GM12801 (cell line): Measurements from ENCODE around the gene DGCR2.

Experiments
- CTCF ChIP-seq: IDR thresholded peaks from one replicate; pipeline ENCODE4 v1.5.1; 2011; ENCODE audit warnings: control low read depth; ENCODE audit not compliant: insufficient read length; ENCODE audit errors: extremely low read depth

DGCR2 gene

GRCh38 chr22:19060356-19061009, 61.7 kb downstream of the DGCR2 start:
- TF ChIP-seq CTCF: no peak

DNA sequence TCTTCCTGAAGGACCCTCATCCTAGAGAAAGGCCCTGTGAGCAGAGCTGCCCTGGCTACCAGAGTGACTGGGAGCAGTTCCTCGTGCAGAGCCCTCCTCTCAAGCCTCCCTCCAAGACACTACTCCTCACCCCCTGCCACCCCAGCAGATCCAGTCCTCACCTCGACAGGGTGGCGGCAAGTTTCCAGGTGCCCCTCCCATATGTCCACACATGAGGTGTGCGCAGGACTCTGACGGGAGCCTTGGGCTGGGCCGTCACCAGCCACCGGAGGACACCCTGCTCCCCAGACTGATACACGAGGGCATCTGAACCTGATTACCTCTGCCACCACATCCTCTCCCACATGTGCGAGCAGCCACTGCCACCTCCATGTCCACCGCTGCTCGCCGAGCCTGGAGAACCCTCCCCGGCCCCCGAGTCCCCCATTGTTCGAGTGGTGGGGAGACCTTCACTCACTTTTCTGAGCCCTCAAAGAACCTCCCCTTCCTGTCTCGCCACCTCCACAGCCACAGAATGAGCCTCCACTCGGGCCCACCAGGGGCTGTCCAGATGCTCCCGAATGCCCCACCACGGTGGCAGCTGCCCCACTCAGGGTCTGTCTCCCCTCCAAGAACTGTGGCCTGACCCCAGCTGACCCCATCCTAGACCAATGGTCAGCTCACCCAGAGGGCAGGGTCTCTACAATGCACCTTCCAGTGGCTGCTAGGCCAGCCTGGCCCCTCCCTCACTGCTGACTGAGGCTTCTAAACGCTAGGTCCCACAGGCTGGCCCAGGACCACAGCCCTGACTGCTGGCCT, 62.5 kb downstream of the DGCR2 start:
- TF ChIP-seq CTCF: no peak

DNA sequence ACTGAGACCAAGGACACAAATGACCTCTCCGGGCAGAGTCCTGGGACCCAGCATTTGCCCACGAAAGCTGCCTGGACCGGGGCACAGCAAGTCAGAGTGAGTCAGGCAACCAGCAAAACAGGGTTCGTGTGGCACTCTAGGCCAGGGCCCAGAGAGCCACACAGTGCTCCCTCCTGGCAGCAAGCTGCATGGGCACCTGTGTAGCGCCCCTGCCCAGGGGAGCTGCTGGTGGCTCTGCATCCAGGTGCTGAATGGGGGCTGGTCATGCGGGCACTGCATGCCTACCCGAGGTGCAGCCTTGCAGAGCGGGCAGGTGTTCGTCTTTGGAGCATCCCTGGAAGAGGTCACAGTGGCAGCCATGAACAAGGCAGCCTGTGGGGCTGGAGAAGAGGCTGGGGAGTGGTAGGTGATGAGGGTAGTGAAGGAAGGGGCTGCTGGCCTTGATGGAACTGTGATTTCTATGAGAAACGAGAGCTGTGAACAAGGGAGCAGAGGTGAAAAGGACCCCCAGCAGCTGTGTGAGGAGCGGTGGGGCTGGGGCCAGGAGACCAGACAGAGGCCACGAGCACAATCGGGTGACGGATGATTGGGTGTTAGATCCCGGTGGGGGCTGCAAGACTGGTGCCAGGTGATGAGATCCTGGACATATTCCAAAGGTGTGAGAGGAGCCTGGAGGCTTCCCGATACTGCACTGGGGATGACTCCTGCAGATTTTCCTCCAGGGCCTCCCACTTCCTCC, 63.3 kb downstream of the DGCR2 start:
- no peak for TF ChIP-seq CTCF

DNA sequence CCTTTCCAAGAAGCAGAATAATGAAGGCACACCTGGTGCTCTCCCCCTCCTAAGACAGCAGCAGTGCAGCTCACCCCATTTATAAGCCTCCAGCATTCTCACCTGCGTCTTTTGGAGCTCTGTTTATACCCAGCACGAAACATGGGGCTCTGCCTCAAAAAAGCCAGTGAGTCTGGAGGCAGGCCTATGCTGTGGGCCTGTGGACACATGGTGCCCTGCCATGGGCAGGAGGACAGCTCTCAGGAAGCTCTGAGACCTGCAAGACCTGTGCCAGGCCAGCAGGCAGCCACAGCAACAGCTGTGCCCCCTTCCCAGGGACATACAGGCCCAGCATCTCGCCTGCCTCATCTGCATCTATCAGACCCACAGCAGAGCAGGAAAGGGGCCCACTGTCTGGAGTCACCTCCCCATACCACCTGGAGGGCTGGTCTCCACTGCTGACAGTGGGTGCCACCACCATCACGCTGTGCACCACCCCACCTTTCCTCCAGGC, 64.2 kb downstream of the DGCR2 start:
- no peak for TF ChIP-seq CTCF

DNA sequence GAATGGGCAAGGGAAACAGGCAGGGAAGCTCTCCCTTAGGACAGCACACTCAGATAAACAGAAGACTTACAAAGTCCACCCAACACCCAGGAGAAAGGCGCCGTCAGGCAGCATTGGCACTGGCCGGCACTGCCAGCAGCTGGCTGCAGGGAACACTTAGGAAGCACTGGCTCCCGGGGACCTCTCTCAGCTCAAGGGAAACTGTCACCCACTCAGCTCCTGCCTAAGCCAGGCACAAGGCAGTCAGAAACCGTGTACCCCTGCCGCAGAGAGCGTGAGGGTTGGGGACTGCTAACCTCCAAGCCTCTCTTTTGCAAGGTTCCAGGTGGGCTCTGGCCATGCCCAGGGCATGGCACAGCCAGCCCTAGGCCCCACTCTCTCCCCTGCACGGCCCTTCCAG, 64.7 kb downstream of the DGCR2 start:
- TF ChIP-seq CTCF: no peak

- no peak for TF ChIP-seq CTCF
These were observed 65.2 kb downstream of the DGCR2 start for GRCh38 chr22:19056951-19057401.

DNA sequence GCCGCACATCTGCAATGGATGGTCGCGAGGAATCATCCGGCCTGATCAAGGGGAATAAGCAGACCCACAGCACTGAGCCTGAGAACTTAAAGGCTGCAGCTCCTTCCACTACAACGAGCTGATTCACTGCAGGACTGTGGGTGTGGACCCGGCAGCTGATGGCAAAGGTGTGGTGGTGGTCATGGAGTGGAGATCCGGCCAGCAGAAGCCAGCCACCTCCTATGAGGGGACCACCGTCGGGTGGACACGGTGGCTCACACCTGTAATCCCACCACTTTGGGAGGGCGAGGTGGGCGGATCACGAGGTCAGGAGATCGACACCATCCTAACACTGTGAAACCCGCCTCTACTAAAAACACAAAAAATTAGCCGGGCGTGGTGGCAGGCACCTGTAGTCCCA, 66.4 kb downstream of the DGCR2 start:
- no peak for TF ChIP-seq CTCF
